ENCODE measurements around the gene SEMA4C.

The SEMA4C gene

GRCh38 chr2:96880891-96881273, 11.0 kb upstream of the SEMA4C start:
- no peak for TF ChIP-seq CTCF (conservative IDR thresholded peaks at IDR 0.05; ENCODE audit: control insufficient read depth, insufficient read depth, low read depth, low read length)
- DNase-seq (ENCODE audit: low read depth): no peak
- no peak overlapping the region for H3K4me3 ChIP-seq (ENCODE audit: control insufficient read depth, low read depth, low read length)

DNA sequence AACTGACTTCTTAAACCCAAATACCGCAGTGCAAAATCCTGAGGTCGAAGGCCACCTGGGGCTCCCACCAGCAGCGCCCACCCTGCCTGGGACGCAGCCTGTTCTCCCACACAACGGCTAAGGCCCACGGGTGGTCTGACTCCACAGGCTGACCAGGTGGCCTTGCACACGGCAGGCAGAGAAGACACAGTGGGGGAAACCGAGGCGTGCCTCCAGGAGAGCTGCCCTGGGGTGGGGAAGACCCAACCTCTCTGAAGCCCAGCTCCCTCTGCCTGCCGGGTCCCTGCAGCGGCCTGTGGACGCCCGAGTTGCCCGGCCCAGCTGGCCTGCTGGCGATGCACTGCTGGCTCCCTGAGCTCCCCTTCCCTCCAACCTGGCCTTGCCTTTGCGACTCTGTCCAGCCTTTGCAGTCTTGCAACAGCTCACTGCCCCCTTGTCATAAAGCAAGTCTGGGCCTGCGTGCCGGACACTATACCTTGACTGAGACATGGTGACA, 9.7 kb upstream of the SEMA4C start:
- DNase-seq (ENCODE audit: low read depth): no peak
- no peak overlapping the region for H3K4me3 ChIP-seq (ENCODE audit: control insufficient read depth, low read depth, low read length)
- no peak for TF ChIP-seq CTCF (conservative IDR thresholded peaks at IDR 0.05; ENCODE audit: control insufficient read depth, insufficient read depth, low read depth, low read length)

DNA sequence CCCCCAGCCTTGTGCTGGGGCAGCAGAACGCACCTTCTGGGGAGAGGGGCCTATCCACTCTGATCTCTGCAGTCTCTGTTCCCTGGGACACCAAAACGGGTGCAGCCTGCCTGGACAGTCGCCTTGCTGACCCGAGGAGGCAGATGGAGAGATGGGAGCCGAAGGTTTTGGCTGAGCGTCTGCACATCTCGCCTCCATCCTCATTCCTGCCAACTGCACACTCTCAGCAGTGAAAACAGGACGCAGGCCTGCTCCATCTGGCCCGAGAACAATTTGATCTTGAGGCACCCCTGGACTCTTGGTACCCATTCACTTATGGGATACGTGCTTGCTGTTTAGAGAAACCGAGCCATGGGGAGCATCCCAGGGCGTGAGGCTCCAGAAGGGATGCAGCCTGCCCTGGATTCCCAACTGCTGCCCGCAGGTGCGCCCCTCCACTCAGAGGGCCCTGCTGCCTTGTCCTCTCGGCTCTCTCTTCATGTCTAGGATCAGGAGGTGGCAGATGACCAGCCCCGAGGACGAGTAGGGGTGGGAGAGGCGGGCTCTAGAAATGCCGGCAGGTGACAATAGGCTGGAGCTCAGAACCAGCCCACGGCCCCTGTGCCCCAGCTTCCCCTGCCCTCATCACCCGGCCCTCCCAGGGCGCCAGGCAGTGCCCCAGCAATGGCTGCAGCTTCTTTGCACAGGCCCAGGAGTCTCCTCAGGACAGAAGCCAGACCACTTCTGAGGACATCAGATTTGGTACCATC, 9.1 kb upstream of the SEMA4C start:
- no peak for DNase-seq (ENCODE audit: low read depth)
- H3K4me3 ChIP-seq (ENCODE audit: control insufficient read depth, low read depth, low read length): no peak overlapping the region
- no peak for TF ChIP-seq CTCF (conservative IDR thresholded peaks at IDR 0.05; ENCODE audit: control insufficient read depth, insufficient read depth, low read depth, low read length)

GRCh38 chr2:96878171-96878570, 8.3 kb upstream of the SEMA4C start:
- DNase-seq (ENCODE audit: low read depth): no peak
- no peak for TF ChIP-seq CTCF (conservative IDR thresholded peaks at IDR 0.05; ENCODE audit: control insufficient read depth, insufficient read depth, low read depth, low read length)
- no peak overlapping the region for H3K4me3 ChIP-seq (ENCODE audit: control insufficient read depth, low read depth, low read length)

- no peak for TF ChIP-seq CTCF (conservative IDR thresholded peaks at IDR 0.05; ENCODE audit: control insufficient read depth, insufficient read depth, low read depth, low read length)
- no peak for DNase-seq (ENCODE audit: low read depth)
- no peak overlapping the region for H3K4me3 ChIP-seq (ENCODE audit: control insufficient read depth, low read depth, low read length)
Observed at GRCh38 chr2:96877631-96878092, 7.8 kb upstream of the SEMA4C start.

GRCh38 chr2:96877042-96877451, 7.2 kb upstream of the SEMA4C start:
- no peak overlapping the region for H3K4me3 ChIP-seq (ENCODE audit: control insufficient read depth, low read depth, low read length)
- no peak for DNase-seq (ENCODE audit: low read depth)
- TF ChIP-seq CTCF (conservative IDR thresholded peaks at IDR 0.05; ENCODE audit: control insufficient read depth, insufficient read depth, low read depth, low read length): no peak
